ENCODE data around the gene ZNF439. TPM values are rescaled to one million over a fixed set of nuclear protein-coding genes. Genes with fewer than 3 reads are reported as not detected.
A peak's percentile ranks its signal among the peaks of the same experiment; 100 is the strongest.

The ZNF439 gene
- total and polyA plus RNA-seq, 2 of the 13 experiments (the other 11 are each of a cell fraction or from before 2014, with no cell fraction given), result 2.9 to 4.9 TPM

- TF ChIP-seq MXD4 (CRISPR knock-in tag; IDR thresholded peaks at IDR 0.05) (no peak), THYN1 (CRISPR knock-in tag; IDR thresholded peaks at IDR 0.05; ENCODE audit: borderline replicate concordance, low read depth) (no peak), ZNF703 (CRISPR knock-in tag; IDR thresholded peaks at IDR 0.05; ENCODE audit: borderline replicate concordance) (no peak), GLI4 (CRISPR knock-in tag; IDR thresholded peaks at IDR 0.05; ENCODE audit: borderline replicate concordance) (no peak), ZNF432 (CRISPR knock-in tag; IDR thresholded peaks at IDR 0.05; ENCODE audit: borderline replicate concordance) (no peak), LCORL (IDR thresholded peaks at IDR 0.05) (no peak), LCORL (CRISPR knock-in tag; IDR thresholded peaks at IDR 0.05) (peak; percentile 30; the same call in 1 of the 2 replicates), ZNF367 (CRISPR knock-in tag; IDR thresholded peaks at IDR 0.05; ENCODE audit: borderline replicate concordance) (no peak), NR3C1 (CRISPR knock-in tag; IDR thresholded peaks at IDR 0.05) (no peak), CEBPB (IDR thresholded peaks at IDR 0.05; ENCODE audit: borderline replicate concordance, low read depth, low read length) (no peak), ISL2 (CRISPR knock-in tag; IDR thresholded peaks at IDR 0.05) (no peak), ZEB1 (IDR thresholded peaks at IDR 0.05; ENCODE audit: insufficient replicate concordance, low read depth) (no peak), ZNF598 (CRISPR knock-in tag; IDR thresholded peaks at IDR 0.05; ENCODE audit: borderline replicate concordance) (peak; percentile 96), SP5 (CRISPR knock-in tag; IDR thresholded peaks at IDR 0.05; ENCODE audit: borderline replicate concordance, low read depth) (no peak), ZNF687 (CRISPR knock-in tag; IDR thresholded peaks at IDR 0.05) (peak; percentile 93), ZHX1 (CRISPR knock-in tag; IDR thresholded peaks at IDR 0.05; ENCODE audit: low read depth) (no peak), SRY (CRISPR knock-in tag; IDR thresholded peaks at IDR 0.05) (peak; percentile 91), ZNF543 (CRISPR knock-in tag; IDR thresholded peaks at IDR 0.05) (peak; percentile 82; the same call in 1 of the 2 replicates), EED (CRISPR knock-in tag; IDR thresholded peaks at IDR 0.05) (no peak; the same call in 1 of the 2 replicates), ZNF3 (CRISPR knock-in tag; IDR thresholded peaks at IDR 0.05) (no peak)
These were observed at the start of gene ZNF439 (continued) for GRCh38 chr19:11848594-11849469.
